Smooth muscle cell (in vitro differentiated cells): ENCODE results near the gene ETV4. TPM values are rescaled to one million over a fixed set of nuclear protein-coding genes. Genes with fewer than 3 reads are reported as not detected.

Experiments used
- DNase-seq: peaks from one replicate; lab custom pipeline; 2025; ENCODE audit not compliant: unreplicated experiment; lab: John Stamatoyannopoulos, UW
- H2AFZ ChIP-seq: fragments of 200-600 bp; sonication (generic); 2 replicates; pipeline ENCODE4 v1.6.0; 2016; ENCODE audit warnings: antibody characterized with exemption, low read depth, mild to moderate bottlenecking
- H3F3A ChIP-seq: fragments of 200-600 bp; sonication (generic); 2 replicates; pipeline ENCODE4 v1.6.0; 2017; ENCODE audit warnings: antibody characterized with exemption, low read depth
- H3K27ac ChIP-seq: fragments of 200-600 bp; sonication (generic); 2 replicates; pipeline ENCODE4 v1.5.1; 2016; ENCODE audit warnings: low read depth, mild to moderate bottlenecking
- H3K27me3 ChIP-seq: fragments of 200-600 bp; sonication (generic); 2 replicates; pipeline ENCODE4 v1.6.1; 2016; ENCODE audit warnings: low read depth, mild to moderate bottlenecking
- H3K36me3 ChIP-seq: fragments of 200-600 bp; sonication (generic); 2 replicates; pipeline ENCODE4 v1.5.1; 2016; ENCODE audit warnings: low read depth
- H3K4me1 ChIP-seq: fragments of 200-600 bp; sonication (generic); 2 replicates; pipeline ENCODE4 v1.5.1; 2016; ENCODE audit warnings: low read depth
- H3K4me2 ChIP-seq: fragments of 200-600 bp; sonication (generic); 2 replicates; pipeline ENCODE4 v1.6.0; 2016; ENCODE audit warnings: mild to moderate bottlenecking
- H3K4me3 ChIP-seq: fragments of 200-600 bp; sonication (generic); 2 replicates; pipeline ENCODE4 v1.5.1; 2016; ENCODE audit warnings: mild to moderate bottlenecking
- H3K79me2 ChIP-seq: fragments of 200-600 bp; sonication (generic); 2 replicates; pipeline ENCODE4 v1.6.0; 2016; ENCODE audit warnings: low read depth, mild to moderate bottlenecking
- H3K9ac ChIP-seq: fragments of 200-600 bp; sonication (generic); 2 replicates; pipeline ENCODE4 v1.6.0; 2016; ENCODE audit warnings: low read depth
- H3K9me3 ChIP-seq: fragments of 200-600 bp; sonication (generic); replicated peaks from 2 replicates; pipeline ENCODE4 v1.5.1; 2016; ENCODE audit warnings: low read depth
- H4K20me1 ChIP-seq: fragments of 200-600 bp; sonication (generic); 2 replicates; pipeline ENCODE4 v1.6.0; 2016; ENCODE audit warnings: low read depth
- WGBS: methylation state at CpG from one replicate; pipeline ENCODE4 v1.1.7; 2016; ENCODE audit warnings: low lambda C conversion rate; 5-methylcytosine and 5-hydroxymethylcytosine counted together
- polyA plus RNA-seq: library from polyadenylated mRNA; unstranded; fragments of >200 nt; fragmentation: Nextera tagmentation; extraction: Ambion mirVana; gene quantifications from 2 replicates; pipeline ENCODE4 v1.2.1, GENCODE V29; 2016
- total RNA-seq: library from RNA; depleted of rRNA; stranded (reverse); fragments of >200 nt; gene quantifications from 2 replicates; pipeline ENCODE4 v1.2.3, GENCODE V29; 2014
- TF ChIP-seq, protein P1 (sequence below): fragments of 200-600 bp; sonication (generic); IDR thresholded peaks from 2 replicates; pipeline ENCODE4 v1.5.1; 2017; ENCODE audit warnings: borderline replicate concordance, mild to moderate bottlenecking, antibody characterized with exemption; ENCODE audit not compliant: insufficient read depth, poor library complexity, severe bottlenecking

Gene ETV4
- total and polyA plus RNA-seq, 2 experiments from 2014 or later: 21.7 to 33.5 TPM

- H3K27me3 ChIP-seq: no peaks in the 10 kb centered on the region
- no peaks in the 10 kb centered on the region for H3K9me3 ChIP-seq
- H3K4me1 ChIP-seq: peaks cover 18% of the 10 kb centered on the region
- H3F3A ChIP-seq: peaks cover 3% of the 10 kb centered on the region
- no peaks in the 10 kb centered on the region for H3K79me2 ChIP-seq
- H4K20me1 ChIP-seq: no peaks in the 10 kb centered on the region
- H2AFZ ChIP-seq: no peak overlapping the region
- H3K4me2 ChIP-seq: peak overlapping the region; percentile 74
- no peak overlapping the region for H3K27ac ChIP-seq
- no peak overlapping the region for H3K9ac ChIP-seq
- peaks cover 3% of the 10 kb centered on the region for H3K36me3 ChIP-seq
- no peak overlapping the region for H3K4me3 ChIP-seq
- TF ChIP-seq, protein P1, sequence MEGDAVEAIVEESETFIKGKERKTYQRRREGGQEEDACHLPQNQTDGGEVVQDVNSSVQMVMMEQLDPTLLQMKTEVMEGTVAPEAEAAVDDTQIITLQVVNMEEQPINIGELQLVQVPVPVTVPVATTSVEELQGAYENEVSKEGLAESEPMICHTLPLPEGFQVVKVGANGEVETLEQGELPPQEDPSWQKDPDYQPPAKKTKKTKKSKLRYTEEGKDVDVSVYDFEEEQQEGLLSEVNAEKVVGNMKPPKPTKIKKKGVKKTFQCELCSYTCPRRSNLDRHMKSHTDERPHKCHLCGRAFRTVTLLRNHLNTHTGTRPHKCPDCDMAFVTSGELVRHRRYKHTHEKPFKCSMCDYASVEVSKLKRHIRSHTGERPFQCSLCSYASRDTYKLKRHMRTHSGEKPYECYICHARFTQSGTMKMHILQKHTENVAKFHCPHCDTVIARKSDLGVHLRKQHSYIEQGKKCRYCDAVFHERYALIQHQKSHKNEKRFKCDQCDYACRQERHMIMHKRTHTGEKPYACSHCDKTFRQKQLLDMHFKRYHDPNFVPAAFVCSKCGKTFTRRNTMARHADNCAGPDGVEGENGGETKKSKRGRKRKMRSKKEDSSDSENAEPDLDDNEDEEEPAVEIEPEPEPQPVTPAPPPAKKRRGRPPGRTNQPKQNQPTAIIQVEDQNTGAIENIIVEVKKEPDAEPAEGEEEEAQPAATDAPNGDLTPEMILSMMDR: no peak
- WGBS: 96% methylated on average over 20 of the region's 20 CpGs
- DNase-seq: no peak
Measured at GRCh38 chr17:43528988-43529814, 16.9 kb downstream of the ETV4 start.

DNA sequence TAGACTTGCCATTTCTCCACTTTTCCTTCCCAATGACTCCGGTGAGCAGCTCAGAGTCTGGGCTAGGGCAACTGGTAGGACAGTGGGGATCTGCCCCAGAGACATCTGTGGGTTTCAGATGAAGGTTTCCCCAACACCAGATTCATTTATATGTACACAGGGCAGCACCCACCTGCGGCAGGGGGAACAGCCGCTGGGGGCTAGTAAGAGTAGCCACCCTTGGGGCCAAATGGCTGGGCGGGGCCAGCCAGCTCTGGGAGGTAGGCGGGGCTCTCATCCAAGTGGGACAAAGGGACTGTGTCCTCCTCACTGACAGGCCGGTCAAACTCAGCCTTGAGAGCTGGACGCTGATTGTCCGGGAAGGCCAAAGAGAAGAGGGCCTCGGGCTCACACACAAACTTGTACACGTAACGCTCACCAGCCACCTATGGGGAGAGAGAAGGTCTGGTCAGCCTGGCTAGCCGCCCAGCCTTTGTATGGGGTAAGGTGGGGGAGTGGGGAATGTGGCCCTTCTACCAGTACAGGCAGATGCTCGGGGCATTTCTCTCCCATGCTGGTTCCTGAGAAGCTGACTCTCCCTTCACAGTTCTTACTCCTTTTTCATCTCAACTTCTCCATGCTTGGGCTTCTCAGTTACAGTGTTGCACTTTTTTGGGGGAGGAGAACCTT lies 17.7 kb downstream of the ETV4 start:
- Histone ChIP-seq H3K79me2 (no peaks in the 10 kb centered on the region), H3K9ac (no peak overlapping the region), H3K27me3 (no peaks in the 10 kb centered on the region), H3K4me1 (peaks cover 18% of the 10 kb centered on the region), H3K27ac (no peak overlapping the region), H4K20me1 (no peaks in the 10 kb centered on the region), H3K36me3 (peaks cover 3% of the 10 kb centered on the region), H3F3A (peaks cover 3% of the 10 kb centered on the region), H2AFZ (no peak overlapping the region), H3K9me3 (no peaks in the 10 kb centered on the region), H3K4me2 (no peak overlapping the region), H3K4me3 (no peak overlapping the region)
- DNase-seq: no peak
- TF ChIP-seq, protein P1: no peak
- 93% methylated on average over 13 of the region's 13 CpGs for WGBS

DNA sequence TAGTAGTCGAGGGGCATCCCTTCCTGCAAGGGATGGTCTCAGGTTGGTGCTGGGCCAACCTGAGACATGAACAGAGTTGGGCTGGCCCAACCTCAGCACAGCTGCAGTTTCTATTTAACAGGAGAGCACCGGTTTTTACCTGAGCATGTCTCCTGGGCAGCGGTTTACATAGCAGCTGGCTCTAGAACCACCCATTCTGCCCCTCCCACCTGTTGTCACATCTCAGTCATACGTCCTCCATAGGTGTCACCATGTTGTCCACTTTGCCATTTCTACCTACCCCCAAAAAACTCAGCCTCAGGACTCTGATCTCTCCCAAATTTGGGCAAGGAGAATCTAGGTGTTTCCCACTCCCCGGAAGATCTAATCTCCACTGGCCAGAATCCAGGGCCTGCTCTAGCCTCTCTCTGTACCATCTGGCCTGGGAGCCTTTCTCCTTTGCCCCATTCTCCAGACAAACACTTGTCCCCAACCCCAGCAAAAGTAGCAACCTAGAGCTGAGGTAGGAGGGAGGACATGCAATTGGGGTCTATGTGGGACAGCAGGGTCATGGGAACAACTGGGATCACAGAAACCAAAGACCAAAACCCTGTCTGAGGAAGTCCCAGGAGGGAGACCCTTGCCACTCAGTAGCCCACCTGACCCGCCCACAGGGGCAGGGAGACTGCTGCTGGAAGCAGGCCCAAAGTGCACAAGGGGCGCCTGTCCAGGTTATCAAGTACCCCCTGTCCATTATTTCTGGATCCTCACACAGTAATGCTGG lies 19.1 kb downstream of the ETV4 start:
- Histone ChIP-seq H3F3A (peaks cover 3% of the 10 kb centered on the region), H3K79me2 (no peaks in the 10 kb centered on the region), H4K20me1 (no peaks in the 10 kb centered on the region), H3K9ac (no peak overlapping the region), H3K4me1 (peaks cover 18% of the 10 kb centered on the region), H2AFZ (no peak overlapping the region), H3K4me3 (no peak overlapping the region), H3K27ac (no peak overlapping the region), H3K4me2 (no peak overlapping the region), H3K9me3 (no peaks in the 10 kb centered on the region), H3K36me3 (peaks cover 3% of the 10 kb centered on the region), H3K27me3 (no peaks in the 10 kb centered on the region)
- TF ChIP-seq, protein P1: no peak
- DNase-seq: no peak
- WGBS: 98% methylated on average over 7 of the region's 7 CpGs
